NCI-H2081 treated with DMSO at 0.1 percent for 48 hours (cell line): Measurements from ENCODE around the gene KIF16B.

Experiments
- DNase-seq: peaks from one replicate; lab custom pipeline; 2025; lab: John Stamatoyannopoulos, UW

Gene KIF16B

DNA sequence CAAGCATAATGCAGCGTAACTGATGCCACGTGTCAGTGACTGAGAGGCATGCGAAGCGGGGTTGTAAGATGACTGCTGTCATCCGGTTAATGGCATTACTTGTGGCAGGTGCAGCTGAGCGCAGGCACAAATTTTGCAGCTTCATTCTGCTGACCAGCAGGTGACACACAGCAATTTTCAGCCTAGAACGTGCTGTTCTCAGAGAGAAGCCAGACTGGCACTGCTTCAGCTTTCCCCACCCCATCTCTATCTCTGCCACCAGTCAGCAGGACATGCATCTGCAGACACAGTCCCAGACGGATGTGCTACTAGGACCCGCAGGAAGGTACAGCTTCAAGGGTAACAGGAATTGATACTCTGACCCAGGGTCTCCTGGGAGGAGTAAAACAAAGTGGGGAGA lies 221.8 kb downstream of the KIF16B start:
- no peak for DNase-seq

DNA sequence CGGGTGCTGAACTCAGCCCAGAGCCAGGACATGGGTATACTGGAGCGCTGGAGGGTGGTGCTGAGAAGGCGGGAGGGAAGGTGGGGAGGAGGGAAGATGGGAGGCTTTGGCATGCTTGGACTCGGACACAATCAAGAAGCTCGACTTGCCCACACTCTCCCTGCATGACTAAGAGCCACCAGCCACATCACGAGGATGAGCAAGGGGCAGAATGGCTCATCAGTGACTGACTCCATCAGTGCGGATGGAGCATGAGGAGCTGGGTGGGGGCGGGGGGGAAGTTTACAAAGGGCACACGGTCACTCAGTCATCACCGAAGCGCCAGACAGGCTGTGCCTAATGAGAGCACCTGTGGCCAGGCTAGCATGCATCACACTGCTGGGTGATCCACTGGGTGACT lies 222.8 kb downstream of the KIF16B start:
- no peak for DNase-seq

- DNase-seq: no peak
Observed at GRCh38 chr20:16349523-16350260, 223.6 kb downstream of the KIF16B start.

- no peak for DNase-seq
Observed at GRCh38 chr20:16346956-16347355, 226.3 kb downstream of the KIF16B start.

DNA sequence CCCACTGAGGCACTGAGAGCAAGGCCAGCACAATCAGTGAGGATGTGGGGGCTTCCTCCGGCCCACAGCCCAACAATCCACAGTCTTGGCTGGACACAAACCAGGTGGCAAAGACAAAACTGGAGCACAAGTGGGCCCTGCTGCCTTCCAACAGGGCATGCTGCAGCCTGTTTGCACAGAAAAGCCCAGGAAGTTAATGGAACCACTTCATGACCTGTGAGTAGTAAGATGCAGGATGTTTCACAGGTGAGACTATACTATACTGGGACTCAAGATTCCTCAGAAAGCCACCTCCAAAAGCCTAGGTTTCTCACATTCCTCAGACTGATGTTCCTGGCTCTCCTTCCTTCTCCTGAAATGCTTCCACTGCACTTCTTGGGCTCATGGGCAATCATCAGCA lies 235.5 kb downstream of the KIF16B start:
- DNase-seq: no peak

DNA sequence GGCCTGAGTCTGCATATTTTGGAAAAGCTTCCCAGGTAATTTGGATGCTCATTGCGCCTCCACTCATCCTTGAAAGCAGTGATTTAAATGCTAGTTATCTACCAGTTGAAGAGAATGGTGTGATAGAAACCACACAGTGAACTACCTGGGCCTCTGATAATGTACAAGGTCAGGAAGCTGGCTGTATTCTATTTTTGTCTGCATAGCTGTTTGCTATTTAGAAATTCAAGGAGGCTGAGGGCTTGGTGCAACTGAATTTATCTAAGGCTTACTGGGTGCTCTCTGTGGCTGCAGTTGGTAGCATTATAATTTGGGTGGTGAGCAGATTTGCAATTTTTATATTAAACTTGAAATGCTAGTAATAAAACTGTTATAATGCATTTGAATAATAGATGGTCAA lies 245.6 kb downstream of the KIF16B start:
- DNase-seq: no peak

GRCh38 chr20:16321291-16321690 lies 252.0 kb downstream of the KIF16B start:
- DNase-seq: no peak

DNA sequence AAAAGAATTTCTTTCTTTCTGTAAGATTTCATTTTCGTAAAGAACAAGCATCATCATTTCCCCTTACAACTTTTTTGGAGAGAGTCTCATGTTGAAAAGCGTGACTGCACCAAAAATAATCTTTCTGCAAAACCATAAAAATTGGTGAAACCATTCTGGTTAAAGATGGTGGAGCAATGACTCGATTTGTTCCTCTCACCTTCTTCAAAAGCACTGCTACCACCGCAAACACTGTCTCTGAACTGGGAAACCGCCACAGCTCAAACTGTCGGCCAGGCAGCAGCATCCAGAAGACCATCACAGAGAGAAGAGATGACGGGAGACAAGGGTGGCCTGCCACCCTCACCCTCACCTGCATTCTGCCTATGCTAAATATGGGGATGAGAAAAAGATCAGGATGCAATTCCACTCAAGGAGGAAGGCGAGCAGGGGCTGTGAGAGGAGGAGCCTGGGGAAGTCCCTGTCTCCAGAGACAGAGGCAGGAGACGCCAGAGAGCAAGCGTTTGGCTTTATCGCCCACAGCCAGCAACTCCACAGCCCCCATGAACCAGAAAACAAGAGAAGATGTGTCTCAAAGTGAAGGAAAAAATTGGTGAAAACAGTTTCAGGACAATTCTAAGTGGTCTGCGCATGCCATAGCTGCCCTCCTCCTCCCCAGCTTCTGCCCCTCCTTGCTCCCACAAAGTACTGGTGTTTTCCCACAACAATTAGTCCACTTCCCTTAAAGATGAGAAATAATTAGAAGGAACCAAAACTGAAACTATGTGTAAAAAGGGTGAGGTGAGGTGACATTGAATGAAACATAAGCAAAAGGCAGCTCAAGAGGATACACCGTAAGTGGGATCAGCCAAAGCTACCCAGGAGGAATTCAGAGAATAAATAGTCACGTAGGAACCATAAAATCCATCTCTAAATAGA lies 255.5 kb downstream of the KIF16B start:
- no peak for DNase-seq

GRCh38 chr20:16316513-16316912 lies 256.7 kb downstream of the KIF16B start:
- DNase-seq: no peak

DNA sequence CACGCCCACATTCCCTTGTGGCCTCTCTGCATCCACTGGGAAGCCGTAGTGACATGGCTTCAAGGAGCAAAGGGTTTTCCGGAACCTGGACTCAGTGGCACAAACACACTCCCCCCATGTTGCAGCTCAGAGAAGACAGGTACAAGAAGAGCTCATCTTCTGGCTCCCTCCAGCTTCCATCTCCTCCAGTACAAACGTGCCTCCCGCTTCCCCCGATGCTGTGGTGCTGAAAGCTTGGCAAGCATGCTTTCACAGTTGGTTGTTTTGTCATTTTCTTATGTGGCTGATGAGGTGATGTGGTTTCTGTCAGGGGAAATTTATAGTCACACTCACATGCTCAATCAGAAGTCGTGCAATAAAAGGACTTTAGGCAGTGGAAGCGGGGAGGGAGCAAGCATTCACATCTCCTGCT lies 258.5 kb downstream of the KIF16B start:
- DNase-seq: no peak

- no peak for DNase-seq
Observed at GRCh38 chr20:16314320-16314719, 258.9 kb downstream of the KIF16B start.

DNA sequence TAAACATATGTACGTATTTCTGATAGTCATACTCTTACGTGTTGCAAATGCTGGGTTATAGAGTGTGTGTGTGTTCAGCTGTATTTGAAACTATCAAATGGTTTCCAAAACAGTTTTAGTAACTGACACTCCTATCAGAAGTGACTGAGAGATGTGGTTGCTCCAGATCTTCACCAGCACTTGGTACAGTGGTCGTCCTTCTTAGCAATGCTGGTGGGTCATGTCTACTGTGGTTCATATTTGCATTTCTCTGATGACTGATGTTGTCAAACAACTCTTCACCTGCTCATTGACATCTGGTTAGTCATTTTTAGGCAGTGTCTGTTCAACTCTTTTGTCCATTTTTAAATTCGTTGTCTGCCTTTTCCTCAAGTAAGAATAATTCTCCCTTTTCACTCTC lies 259.3 kb downstream of the KIF16B start:
- no peak for DNase-seq

DNA sequence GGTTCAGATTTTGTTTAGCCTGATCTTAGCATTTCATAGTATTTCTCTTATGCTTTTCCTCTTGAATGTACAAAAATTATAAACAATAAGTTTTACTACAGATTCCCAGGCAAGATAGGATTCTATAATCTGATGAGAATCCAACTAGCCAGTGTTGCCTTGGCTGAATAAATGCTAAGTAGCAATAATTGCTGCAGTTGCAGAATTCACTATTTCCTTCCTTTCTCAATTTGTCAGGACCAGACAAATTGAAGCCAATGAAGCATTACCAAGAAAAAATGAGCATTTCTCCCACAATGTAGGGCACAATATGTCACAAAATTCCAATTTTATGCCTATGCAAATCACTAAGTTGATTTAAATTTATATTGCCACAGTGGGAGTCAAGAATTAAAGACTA lies 260.2 kb downstream of the KIF16B start:
- no peak for DNase-seq

GRCh38 chr20:16311756-16312155 lies 261.5 kb downstream of the KIF16B start:
- no peak for DNase-seq

GRCh38 chr20:16308754-16309153 lies 264.5 kb downstream of the KIF16B start:
- DNase-seq: no peak

- DNase-seq: no peak
Observed at GRCh38 chr20:16302818-16303217, 270.4 kb downstream of the KIF16B start.

DNA sequence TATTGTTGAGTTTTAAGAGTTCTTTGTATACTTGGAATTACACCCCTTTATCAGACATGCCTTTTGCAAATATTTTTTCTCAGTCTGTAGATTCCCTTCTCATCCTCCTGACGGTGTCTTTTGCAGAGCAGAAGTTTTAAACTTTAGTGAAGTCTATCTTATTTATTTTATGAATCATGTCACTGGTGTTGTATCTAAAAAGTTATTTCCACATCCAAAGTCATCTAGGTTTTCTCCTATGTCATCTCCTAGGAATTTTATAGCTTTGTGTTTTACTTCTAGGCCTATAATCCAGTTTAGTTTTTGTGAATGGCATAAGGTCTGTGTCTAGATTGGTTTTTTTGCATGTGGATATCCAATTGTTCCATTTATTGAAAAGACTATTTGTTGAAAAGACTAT lies 271.3 kb downstream of the KIF16B start:
- DNase-seq: no peak

GRCh38 chr20:16299897-16300296 lies 273.4 kb downstream of the KIF16B start:
- DNase-seq: no peak

DNA sequence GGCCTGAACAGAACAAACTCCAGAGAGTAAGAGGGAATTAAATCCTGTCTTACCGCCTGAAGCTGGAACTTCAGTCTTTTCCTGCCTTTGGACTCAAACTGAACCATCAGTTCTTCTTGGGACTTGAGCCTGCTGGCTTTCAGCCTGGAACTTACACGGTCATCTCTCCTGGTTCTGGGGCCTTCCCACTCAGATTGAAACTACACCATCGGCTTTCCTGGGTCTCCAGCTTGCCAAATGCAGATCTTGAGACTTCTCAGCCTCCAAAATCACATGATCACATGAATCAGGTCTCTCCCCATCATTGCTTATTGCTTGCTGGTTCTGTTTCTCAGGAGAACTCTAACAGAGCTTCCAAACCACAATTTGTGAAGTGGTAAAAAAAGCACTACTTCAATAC lies 276.3 kb downstream of the KIF16B start:
- no peak for DNase-seq

- no peak for DNase-seq
Observed at GRCh38 chr20:16295534-16295933, 277.7 kb downstream of the KIF16B start.

DNA sequence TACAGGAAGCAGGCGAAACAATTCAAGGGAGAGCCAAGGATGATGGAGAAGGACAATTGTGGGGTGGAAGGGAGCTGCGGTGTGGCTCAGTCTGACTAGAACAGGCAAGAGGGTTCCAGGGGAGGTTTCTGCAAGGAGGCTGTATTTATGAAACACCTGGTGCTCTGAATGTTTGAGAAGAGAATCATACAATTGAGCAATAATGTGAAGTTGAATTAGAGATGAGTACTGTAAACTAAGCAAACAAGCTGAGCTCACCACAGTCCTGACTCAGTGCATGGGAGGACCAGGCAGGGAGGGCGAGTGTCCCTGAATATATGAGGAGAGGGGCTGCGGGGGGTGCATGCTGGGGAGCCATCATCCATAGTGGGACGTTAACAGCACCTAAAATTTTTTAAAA lies 279.7 kb downstream of the KIF16B start:
- DNase-seq: no peak

GRCh38 chr20:16292226-16292880 lies 280.9 kb downstream of the KIF16B start:
- no peak for DNase-seq

GRCh38 chr20:16290358-16290757 lies 282.9 kb downstream of the KIF16B start:
- DNase-seq: no peak
